Stimulated activated CD4-positive, alpha-beta T cell treated with anti-CD3 and anti-CD28 coated beads, Interleukin-1b, Interleukin-23, amount 100 ng/mL, for 24 hours (primary cell): Measurements from ENCODE around the gene MGAT4C.

Experiments used
- DNase-seq, 4 experiments: peaks; one replicate each; pipeline ENCODE4 v3.0.0-alpha.2; 2020; ENCODE audit warnings: low read depth in 4 of 4, low spot score in 1 of 4

MGAT4C gene

DNA sequence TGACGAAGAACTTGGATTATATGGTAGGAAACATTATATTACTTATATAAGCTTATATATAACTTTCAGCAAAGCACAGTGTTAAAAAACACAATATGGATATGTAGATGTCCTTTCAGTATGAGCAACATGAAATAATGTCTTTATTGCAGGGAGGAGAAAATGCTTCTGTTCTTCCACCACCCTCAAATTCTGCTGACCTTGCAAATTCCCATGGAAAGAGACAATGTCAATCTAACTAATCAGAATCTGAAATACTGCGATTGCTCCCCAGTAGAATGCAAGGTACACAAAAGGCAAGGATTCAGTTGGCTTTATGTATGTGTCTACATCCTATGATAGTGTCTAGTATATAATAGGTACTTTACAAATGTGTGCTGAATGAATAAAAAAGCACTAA, 26.4 kb downstream of the MGAT4C start:
- no peak for DNase-seq

DNA sequence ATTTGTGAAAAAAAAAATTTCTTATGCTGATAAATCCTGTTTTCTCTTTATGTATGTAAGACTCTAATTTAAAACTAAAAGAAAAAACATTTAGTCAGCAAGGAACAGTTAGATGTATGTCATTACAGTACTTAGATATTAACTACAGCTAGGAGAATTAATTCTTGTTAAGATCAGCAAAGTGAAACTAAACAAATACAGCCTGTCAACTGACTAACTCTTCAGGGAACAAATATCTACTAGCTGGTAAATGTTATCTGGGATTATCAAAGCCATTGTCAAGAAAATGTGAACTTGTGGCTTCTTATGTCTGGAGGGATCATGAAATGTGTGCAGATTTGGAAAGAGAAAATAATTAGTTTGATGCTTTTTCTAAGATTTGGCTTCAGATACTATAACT, 27.5 kb downstream of the MGAT4C start:
- DNase-seq, result no peak

DNA sequence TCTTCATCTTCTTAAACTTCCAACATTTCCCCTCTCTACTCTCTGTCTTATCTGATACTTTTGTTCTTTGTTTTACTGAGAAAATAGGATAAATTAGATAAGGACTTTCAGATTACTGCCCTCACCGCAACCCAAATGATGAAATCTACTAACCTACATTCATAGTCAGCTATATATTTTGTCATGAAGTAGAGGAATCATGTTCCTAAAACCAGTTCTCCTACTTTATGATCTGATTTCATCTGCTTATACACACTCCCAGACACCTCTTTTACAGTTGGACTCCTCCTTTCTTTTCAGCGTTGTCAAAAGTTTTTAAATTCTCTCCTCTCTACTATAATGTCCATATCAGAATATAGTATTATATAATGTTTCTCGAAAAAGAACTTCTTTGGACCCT, 29.7 kb downstream of the MGAT4C start:
- no peak for DNase-seq

GRCh38 chr12:86216591-86216990, 39.6 kb downstream of the MGAT4C start:
- no peak for DNase-seq

GRCh38 chr12:86213012-86213411, 43.2 kb downstream of the MGAT4C start:
- no peak for DNase-seq

GRCh38 chr12:86198696-86199444, 57.3 kb downstream of the MGAT4C start:
- no peak for DNase-seq

GRCh38 chr12:86196465-86196864, 59.7 kb downstream of the MGAT4C start:
- DNase-seq, result no peak

DNA sequence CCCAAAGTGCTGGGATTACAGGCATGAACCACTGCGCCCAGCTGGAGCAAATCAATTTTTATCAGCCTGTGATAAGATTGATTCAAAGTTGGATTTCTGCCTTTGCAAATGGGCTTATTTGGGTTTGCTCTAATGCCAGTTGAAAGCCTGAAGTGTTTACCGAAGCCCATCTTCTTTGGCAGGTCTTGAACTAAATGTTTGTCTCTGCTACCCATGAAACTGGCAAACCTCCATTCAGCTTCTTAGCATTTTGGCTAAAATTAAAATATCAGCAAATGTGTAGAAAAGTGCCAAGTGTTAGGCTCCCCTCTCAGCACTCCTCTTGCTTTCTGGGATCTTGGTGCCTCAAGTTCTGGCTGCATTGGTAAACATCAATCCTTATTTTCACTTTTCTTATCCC, 61.5 kb downstream of the MGAT4C start:
- DNase-seq, result no peak

DNA sequence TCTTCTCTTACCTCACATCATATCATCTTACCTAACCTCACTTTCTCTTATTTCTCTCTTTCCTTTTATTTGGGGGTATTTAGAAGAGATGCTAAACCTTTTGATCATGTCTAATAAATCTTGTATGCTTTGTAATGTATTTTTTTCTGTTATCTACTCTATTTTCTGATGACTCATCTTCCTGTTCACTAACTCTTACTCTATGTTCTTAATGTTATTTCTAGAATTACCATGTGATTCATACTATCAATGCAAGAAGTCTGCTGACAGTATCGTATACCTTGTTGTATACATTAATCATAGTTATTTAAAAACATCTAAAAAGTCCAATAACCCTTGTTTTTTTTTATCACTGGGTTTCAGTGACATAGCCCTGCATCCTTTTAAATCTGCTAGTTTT, 62.3 kb downstream of the MGAT4C start:
- DNase-seq, result no peak

DNA sequence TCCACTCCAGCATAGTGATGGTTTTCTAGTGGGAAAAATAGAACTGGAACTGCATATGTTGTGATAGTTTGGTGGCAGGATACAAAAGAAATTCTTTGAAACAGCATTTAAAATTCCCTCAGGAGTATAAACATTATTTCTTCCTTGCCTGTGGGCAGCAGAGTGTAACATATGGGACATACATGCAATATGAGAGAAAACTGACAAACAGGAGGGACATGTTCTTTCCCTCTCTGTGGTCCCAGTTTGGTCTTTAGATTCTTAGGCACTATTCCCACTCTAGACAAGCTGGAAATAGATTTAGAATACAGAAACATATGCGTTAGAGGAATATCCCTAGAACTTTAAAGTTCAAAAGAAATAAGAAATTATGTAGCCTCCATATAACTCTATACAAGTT, 68.0 kb downstream of the MGAT4C start:
- no peak for DNase-seq

- DNase-seq, result no peak
These were observed 69.7 kb downstream of the MGAT4C start for GRCh38 chr12:86186449-86186848.

- DNase-seq, result no peak
These were observed 76.3 kb downstream of the MGAT4C start for GRCh38 chr12:86179855-86180254.

- no peak for DNase-seq
These were observed 82.0 kb downstream of the MGAT4C start for GRCh38 chr12:86174188-86174587.

DNA sequence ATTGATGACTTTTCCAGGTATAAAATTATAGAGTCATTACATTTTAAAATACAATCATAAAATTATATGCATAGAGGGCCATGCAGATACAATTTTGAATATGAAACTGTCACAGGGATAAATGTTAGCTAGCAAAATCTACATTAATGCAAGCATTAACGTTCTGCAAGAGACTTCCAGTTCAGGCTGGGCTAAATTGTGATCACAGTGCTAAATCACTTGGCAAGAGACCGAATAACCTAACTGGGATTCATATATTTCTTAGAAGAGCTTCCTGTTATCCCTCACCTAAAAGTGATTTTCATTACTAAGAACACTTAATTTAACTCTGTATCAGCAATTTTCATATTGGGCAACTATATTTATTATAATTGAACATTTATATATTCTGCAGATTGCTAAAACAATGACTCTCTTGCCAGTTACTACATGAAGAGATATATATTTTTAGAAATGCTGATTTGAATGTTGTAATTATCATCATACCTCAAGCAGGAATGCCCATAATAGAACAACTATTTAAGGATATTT, 83.2 kb downstream of the MGAT4C start:
- no peak for DNase-seq

GRCh38 chr12:86170051-86170450, 86.1 kb downstream of the MGAT4C start:
- DNase-seq, result no peak

GRCh38 chr12:86158956-86159355, 97.2 kb downstream of the MGAT4C start:
- DNase-seq, result no peak

- DNase-seq, result no peak
These were observed 101.6 kb downstream of the MGAT4C start for GRCh38 chr12:86154620-86155019.

DNA sequence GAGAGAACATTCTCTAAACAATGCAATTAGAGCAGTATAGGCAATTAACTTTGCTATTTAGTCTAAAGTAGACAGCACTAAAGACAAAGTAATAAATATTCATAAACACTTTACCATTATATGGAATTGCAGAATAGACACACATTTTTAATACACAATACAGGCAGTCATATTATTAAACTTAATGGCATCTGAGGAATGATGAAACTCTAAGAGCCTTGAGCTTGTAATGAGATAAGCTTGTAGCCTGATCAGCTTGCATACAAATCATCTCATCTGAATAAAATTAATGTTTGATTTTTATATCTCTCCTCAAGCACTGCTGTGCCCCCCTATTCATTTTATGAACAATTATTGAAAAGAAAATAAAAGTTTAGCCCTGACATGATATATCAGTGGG, 107.6 kb downstream of the MGAT4C start:
- no peak for DNase-seq

DNA sequence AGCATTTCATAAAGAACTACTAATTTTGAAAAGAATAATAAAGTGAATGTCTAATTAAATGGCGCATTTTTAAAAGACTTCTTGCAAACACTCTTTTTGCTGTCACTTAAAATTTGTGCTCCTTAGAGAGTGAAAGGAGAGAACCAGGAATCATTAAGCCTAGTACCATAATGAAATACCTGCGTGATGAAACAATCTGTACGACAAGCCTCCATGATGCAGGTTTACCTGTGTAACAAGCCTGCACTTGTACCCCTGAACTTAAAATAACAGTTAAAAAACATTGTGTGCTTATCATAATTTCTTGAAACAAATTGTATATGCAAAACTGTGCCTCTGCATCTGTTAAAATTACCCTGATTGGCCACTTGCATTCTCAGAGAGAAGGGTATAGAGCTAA, 108.1 kb downstream of the MGAT4C start:
- DNase-seq, result no peak

DNA sequence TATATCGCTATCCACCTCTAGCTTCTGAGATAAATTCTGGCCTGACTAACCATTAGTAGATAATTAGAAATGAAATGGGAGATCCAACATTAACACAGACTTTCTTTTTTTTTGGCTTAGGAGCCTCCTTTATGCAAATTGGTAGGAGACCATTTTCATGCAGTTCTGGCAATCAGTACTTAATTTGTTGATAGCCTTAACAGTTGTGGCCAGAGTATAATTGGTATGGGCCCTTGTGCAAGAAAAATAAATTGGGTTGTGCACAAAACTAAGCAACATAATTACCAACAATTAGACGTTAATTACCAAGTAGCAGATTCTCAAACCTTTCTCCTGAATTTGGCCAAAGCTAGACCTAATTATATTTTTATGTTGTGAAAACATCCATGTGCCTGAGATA, 111.0 kb downstream of the MGAT4C start:
- DNase-seq, result no peak

DNA sequence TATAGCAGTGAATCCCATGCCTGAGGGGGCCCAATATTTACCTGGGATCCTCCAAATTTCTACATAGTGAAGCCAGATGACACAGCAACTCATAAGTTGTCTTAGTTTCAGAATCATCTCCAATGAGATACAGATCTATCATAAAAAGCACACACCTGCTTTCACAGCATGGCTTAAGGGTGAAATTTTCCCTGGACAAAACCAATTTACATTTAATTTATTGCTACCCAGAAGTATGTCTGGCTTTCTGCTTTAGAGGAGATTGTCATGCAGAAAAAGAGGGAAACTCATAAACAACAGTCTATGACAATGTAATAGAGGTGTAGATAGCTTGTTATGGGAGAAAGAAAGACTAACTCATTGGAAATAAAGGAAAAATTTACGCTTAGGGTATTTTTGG, 113.0 kb downstream of the MGAT4C start:
- no peak for DNase-seq

GRCh38 chr12:86139671-86140070, 116.5 kb downstream of the MGAT4C start:
- DNase-seq, result no peak

DNA sequence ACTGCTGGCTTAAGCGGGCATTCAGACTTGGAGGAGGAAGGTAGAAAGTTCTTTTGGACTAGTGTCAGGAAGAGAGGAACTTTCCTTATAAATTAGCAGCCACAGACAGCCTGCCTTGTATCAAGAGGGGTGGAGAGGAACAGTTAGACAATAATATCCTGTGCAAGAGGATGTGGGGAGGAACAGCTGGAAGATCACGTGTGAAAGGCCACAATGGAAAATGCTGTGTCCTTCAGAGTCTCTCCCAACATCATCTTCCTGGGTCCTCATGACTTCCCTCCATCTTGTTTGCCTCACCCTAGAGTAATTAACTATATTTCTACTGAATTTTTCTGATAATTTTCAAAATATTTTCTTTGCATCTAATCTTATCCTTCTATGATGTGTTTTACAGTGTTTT, 117.4 kb downstream of the MGAT4C start:
- DNase-seq, result no peak
